HCT116 (cell line): ENCODE results near the gene CDH23. TPM values are rescaled to one million over a fixed set of nuclear protein-coding genes. Genes with fewer than 3 reads are reported as not detected.

Experiments
- ATAC-seq: fragments of 200-7000 bp; cut with Tn5 transposase; 2 replicates; pipeline ENCODE4 v1.9.1; 2020; ENCODE audit warnings: mild to moderate bottlenecking, moderate library complexity
- BruUV-seq: library from RNA; stranded (reverse); fragments of 400-500 nt; replicated peaks from 2 replicates; lab custom pipeline; 2021; lab: Mats Ljungman, UMichigan
- CTCF ChIA-PET: fragments of 300-600 bp; sonication (Branson Sonifier 250); formaldehyde crosslinking; loops from one replicate; lab custom pipeline; 2021; ENCODE audit warnings: antibody characterized with exemption; lab: Charles Lee
- POLR2A ChIA-PET: fragments of 300-600, 350-600 bp; sonication (Branson Sonifier 250); formaldehyde crosslinking; loops from one replicate; lab custom pipeline; 2021; ENCODE audit warnings: antibody characterized with exemption; lab: Charles Lee
- RAD21 ChIA-PET, 2 experiments: fragments of 300-600 bp; sonication (Branson Sonifier 250); formaldehyde crosslinking; loops; one replicate each; lab custom pipeline; 2023; ENCODE audit warnings: low total read pairs in 2 of 2; ENCODE audit not compliant: uncharacterized antibody in 2 of 2, unreplicated experiment in 2 of 2, low non-redundant PET in 1 of 2; lab: Charles Lee
- DNase-seq: peaks from one replicate; pipeline ENCODE4 v3.0.0-alpha.2; 2010; ENCODE audit warnings: low read depth, low spot score
- H2AFZ ChIP-seq: fragments of 200-600 bp; shearing (Covaris generic), sonication (generic); 2 replicates; pipeline ENCODE4 v1.6.1; 2017; ENCODE audit warnings: low read depth, mixed run types, mixed read lengths, antibody characterized with exemption, low read length; ENCODE audit not compliant: poor library complexity, severe bottlenecking
- H3K27ac ChIP-seq: 2 replicates; pipeline ENCODE4 v1.5.1; 2012; ENCODE audit warnings: low read depth, low read length
- H3K27me3 ChIP-seq: fragments of 200-600 bp; sonication (generic); 2 replicates; pipeline ENCODE4 v1.6.1; 2016; ENCODE audit warnings: mixed run types, low read length, mixed read lengths; ENCODE audit not compliant: insufficient read depth
- H3K36me3 ChIP-seq, 2 experiments: fragments of 200-500 bp in 1 of 2; fragments of 200-600 bp in 1 of 2; sonication (Bioruptor generic) in 1 of 2; sonication (generic) in 1 of 2; 2 replicates each; pipeline versions ENCODE4 v1.5.1 to v1.6.1; 2014 to 2016; ENCODE audit warnings: low read length in 2 of 2, inconsistent platforms in 1 of 2, mixed read lengths in 1 of 2, mixed run types in 1 of 2; ENCODE audit not compliant: insufficient read depth in 2 of 2, control insufficient read depth in 1 of 2
- H3K4me1 ChIP-seq, 2 experiments: fragments of 200-600 bp in 1 of 2; sonication (generic) in 1 of 2; 2 replicates each; pipeline versions ENCODE4 v1.5.1 to v1.6.1; 2012 to 2017; ENCODE audit warnings: low read length in 2 of 2, inconsistent platforms in 1 of 2, mild to moderate bottlenecking in 1 of 2, mixed read lengths in 1 of 2, mixed run types in 1 of 2, moderate library complexity in 1 of 2; ENCODE audit not compliant: insufficient read depth in 2 of 2, control insufficient read depth in 1 of 2
- H3K4me2 ChIP-seq: fragments of 200-600 bp; sonication (generic); 2 replicates; pipeline ENCODE4 v1.6.1; 2017; ENCODE audit warnings: mixed run types, low read length, mixed read lengths
- H3K4me3 ChIP-seq, 2 experiments: fragments of 200-600 bp in 1 of 2; sonication (generic) in 1 of 2; replicated peaks in 1 of 2; 2 replicates each; pipeline ENCODE4 v1.5.1; 2011 to 2016; ENCODE audit warnings: low read length in 2 of 2, control low read depth in 1 of 2, low read depth in 1 of 2, mild to moderate bottlenecking in 1 of 2, mixed read lengths in 1 of 2, mixed run types in 1 of 2
- H3K79me2 ChIP-seq: fragments of 200-600 bp; sonication (generic); 2 replicates; pipeline ENCODE4 v1.6.1; 2017; ENCODE audit warnings: mild to moderate bottlenecking, mixed run types, low read length, moderate library complexity, mixed read lengths; ENCODE audit not compliant: insufficient read depth
- H3K9ac ChIP-seq: fragments of 200-600 bp; sonication (generic); 2 replicates; pipeline ENCODE4 v1.6.1; 2016; ENCODE audit warnings: low read length, mixed read lengths
- H3K9me2 ChIP-seq: fragments of 200-600 bp; sonication (generic), shearing (Covaris generic); 2 replicates; pipeline ENCODE4 v1.6.1; 2017; ENCODE audit warnings: mixed run types, mild to moderate bottlenecking, moderate library complexity; ENCODE audit not compliant: insufficient read depth
- H3K9me3 ChIP-seq, 2 experiments: fragments of 200-500 bp in 1 of 2; fragments of 200-600 bp in 1 of 2; sonication (Bioruptor generic) in 1 of 2; sonication (generic) in 1 of 2; 2 replicates each; pipeline ENCODE4 v1.6.1; 2014 to 2017; ENCODE audit warnings: low read length in 2 of 2, mixed read lengths in 2 of 2, inconsistent platforms in 1 of 2, low read depth in 1 of 2, mild to moderate bottlenecking in 1 of 2, mixed run types in 1 of 2, moderate library complexity in 1 of 2; ENCODE audit not compliant: control insufficient read depth in 1 of 2, insufficient read depth in 1 of 2
- H4K20me1 ChIP-seq: fragments of 200-600 bp; sonication (generic), shearing (Covaris generic); 2 replicates; pipeline ENCODE4 v1.6.1; 2017; ENCODE audit warnings: mixed run types, mild to moderate bottlenecking, moderate library complexity; ENCODE audit not compliant: insufficient read depth
- ATF3 ChIP-seq: IDR thresholded peaks from 2 replicates; pipeline ENCODE4 v1.6.1; 2012
- CEBPB ChIP-seq: IDR thresholded peaks from 2 replicates; pipeline ENCODE4 v1.6.1; 2012; ENCODE audit warnings: low read depth
- EZH2phosphoT487 ChIP-seq: fragments of 200-600 bp; IDR thresholded peaks from 2 replicates; pipeline ENCODE4 v1.6.1; 2018; ENCODE audit warnings: antibody characterized with exemption, borderline replicate concordance
- RAD21 ChIP-seq: IDR thresholded peaks from 2 replicates; pipeline ENCODE4 v1.6.1; 2012; ENCODE audit warnings: low read depth, mild to moderate bottlenecking
- REST ChIP-seq: IDR thresholded peaks from 2 replicates; pipeline ENCODE4 v1.6.1; 2012; ENCODE audit warnings: low read depth
- TCF7L2 ChIP-seq: IDR thresholded peaks from 2 replicates; pipeline ENCODE4 v1.7.0; 2011; ENCODE audit warnings: borderline replicate concordance, inconsistent platforms; ENCODE audit not compliant: insufficient read depth, insufficient read length; ENCODE audit errors: extremely low read depth
- YY1 ChIP-seq: IDR thresholded peaks from 2 replicates; pipeline ENCODE4 v1.6.1; 2011; ENCODE audit warnings: low read length, low read depth, moderate library complexity, mild to moderate bottlenecking; ENCODE audit not compliant: insufficient replicate concordance; ENCODE audit errors: extremely low read depth
- intact Hi-C: fragments of 100-400 bp; cut with micrococcal nuclease; formaldehyde crosslinking; loops from 2 replicates; pipeline ENCODE4 v1.10.0; 2022
- total RNA-seq: library from RNA; stranded (reverse); gene quantifications from one replicate; pipeline ENCODE4 v1.2.1, GENCODE V29; 2021; ENCODE audit not compliant: unreplicated experiment

CDH23 gene
- total RNA-seq, 1 experiment from 2014 or later = not detected

- POLR2A ChIA-PET = no interaction called here
- no peak for ATAC-seq
- H3K4me2 ChIP-seq = no peak overlapping the region
These were observed 148.3 kb downstream of the CDH23 start for GRCh38 chr10:71545001-71545400.

More at GRCh38 chr10:71545001-71545400, 148.3 kb downstream of the CDH23 start:
- no peaks in the 10 kb centered on the region for H4K20me1 ChIP-seq
- CTCF ChIA-PET = interaction anchor here (0.6 kb wide), 1 partner anchor 25 kb away, joined by 3 read pairs; no protein-coding TSS in a partner anchor
- intact Hi-C loops = no loop called here
- H2AFZ ChIP-seq = no peak overlapping the region
- H3K9ac ChIP-seq = no peak overlapping the region
- H3K9me3 ChIP-seq = no peaks in the 10 kb centered on the region
- RAD21 ChIA-PET = no interaction called here
- no peak overlapping the region for H3K4me3 ChIP-seq
- no peaks in the 10 kb centered on the region for H3K4me1 ChIP-seq
- peaks cover 6% of the 10 kb centered on the region; the same call in 1 of the 2 replicates for H3K27me3 ChIP-seq
- BruUV-seq = no TSS peak
- TF ChIP-seq ATF3 = no peak
- no peak for TF ChIP-seq REST
- no peak for TF ChIP-seq TCF7L2
- TF ChIP-seq YY1 = no peak
- no peak for TF ChIP-seq EZH2phosphoT487
- TF ChIP-seq CEBPB = no peak
- no peak for TF ChIP-seq RAD21
- no peaks in the 10 kb centered on the region for H3K9me2 ChIP-seq
- no peak for DNase-seq
- H3K36me3 ChIP-seq = no peaks in the 10 kb centered on the region
- no peaks in the 10 kb centered on the region for H3K79me2 ChIP-seq
- no peak overlapping the region for H3K27ac ChIP-seq
